Mesenchymal stem cell (in vitro differentiated cells and primary cell): Measurements from ENCODE around the gene RFX2.
A peak's percentile ranks its signal among the peaks of the same experiment; 100 is the strongest.

Source experiments
- DNase-seq: peaks from one replicate; pipeline ENCODE4 v3.0.0-alpha.2; 2013
- H2AFZ ChIP-seq: one replicate; pipeline ENCODE4 v1.6.1; 2013; ENCODE audit warnings: low read depth, mild to moderate bottlenecking, control low read depth, inconsistent platforms, low read length, moderate library complexity
- H2AK5ac ChIP-seq: 2 replicates; pipeline ENCODE4 v1.6.1; 2013; ENCODE audit warnings: low read length, moderate library complexity, mild to moderate bottlenecking, inconsistent platforms; ENCODE audit not compliant: severe bottlenecking
- H2BK120ac ChIP-seq: one replicate; pipeline ENCODE4 v1.6.1; 2013; ENCODE audit warnings: low read depth, mild to moderate bottlenecking, inconsistent platforms, low read length, moderate library complexity
- H2BK12ac ChIP-seq, 2 experiments: one replicate each; pipeline ENCODE4 v1.6.1; 2013; ENCODE audit warnings: inconsistent platforms in 2 of 2, low read length in 2 of 2, mild to moderate bottlenecking in 2 of 2, moderate library complexity in 2 of 2, control low read depth in 1 of 2
- H2BK15ac ChIP-seq: one replicate; pipeline ENCODE4 v1.6.1; 2013; ENCODE audit warnings: mild to moderate bottlenecking, low read depth, inconsistent platforms; ENCODE audit not compliant: poor library complexity, severe bottlenecking
- H2BK5ac ChIP-seq: 2 replicates; pipeline ENCODE4 v1.6.1; 2013; ENCODE audit warnings: low read depth, mild to moderate bottlenecking, low read length, control low read depth, inconsistent platforms; ENCODE audit not compliant: poor library complexity, severe bottlenecking
- H3K14ac ChIP-seq, 2 experiments: one replicate each; pipeline ENCODE4 v1.6.1; 2013; ENCODE audit warnings: inconsistent platforms in 2 of 2, low read length in 2 of 2, control low read depth in 1 of 2, mild to moderate bottlenecking in 1 of 2, moderate library complexity in 1 of 2
- H3K18ac ChIP-seq, 2 experiments: one replicate each; pipeline ENCODE4 v1.6.1; 2013; ENCODE audit warnings: inconsistent platforms in 2 of 2, low read length in 2 of 2, control low read depth in 1 of 2, low read depth in 1 of 2, mild to moderate bottlenecking in 1 of 2
- H3K23ac ChIP-seq, 2 experiments: one replicate each; pipeline ENCODE4 v1.6.1; 2013; ENCODE audit warnings: inconsistent platforms in 2 of 2, low read length in 2 of 2, mild to moderate bottlenecking in 2 of 2, moderate library complexity in 2 of 2, control low read depth in 1 of 2
- H3K27ac ChIP-seq: 2 replicates; pipeline ENCODE4 v1.5.1; 2013; ENCODE audit warnings: mild to moderate bottlenecking, moderate library complexity, low read length, control low read depth, inconsistent platforms; ENCODE audit not compliant: poor library complexity, severe bottlenecking
- H3K27me3 ChIP-seq, 2 experiments: 2 replicates each; pipeline versions ENCODE4 v1.6.1 to v1.7.0; 2013; ENCODE audit warnings: low read length in 2 of 2, mild to moderate bottlenecking in 2 of 2, moderate library complexity in 2 of 2, control low read depth in 1 of 2, inconsistent platforms in 1 of 2; ENCODE audit not compliant: control insufficient read depth in 1 of 2, insufficient read depth in 1 of 2
- H3K36me3 ChIP-seq, 2 experiments: 2 replicates each; pipeline versions ENCODE4 v1.6.1 to v1.7.0; 2013; ENCODE audit warnings: low read length in 2 of 2, control low read depth in 1 of 2, inconsistent platforms in 1 of 2, low read depth in 1 of 2, mild to moderate bottlenecking in 1 of 2; ENCODE audit not compliant: insufficient read depth in 2 of 2, control insufficient read depth in 1 of 2
- H3K4ac ChIP-seq, 2 experiments: one replicate each; pipeline ENCODE4 v1.6.1; 2013; ENCODE audit warnings: inconsistent platforms in 2 of 2, low read length in 2 of 2, mild to moderate bottlenecking in 2 of 2, moderate library complexity in 2 of 2, control low read depth in 1 of 2, low read depth in 1 of 2
- H3K4me1 ChIP-seq: 2 replicates; pipeline ENCODE4 v1.6.1; 2013; ENCODE audit warnings: low read depth, low read length, control low read depth; ENCODE audit not compliant: control insufficient read depth, insufficient read depth
- H3K4me2 ChIP-seq: 2 replicates; pipeline ENCODE4 v1.6.1; 2013; ENCODE audit warnings: low read length, mild to moderate bottlenecking, inconsistent platforms; ENCODE audit not compliant: poor library complexity, severe bottlenecking
- H3K4me3 ChIP-seq, 2 experiments: 2 replicates each; pipeline versions ENCODE4 v1.5.1 to v1.7.0; 2013; ENCODE audit warnings: low read length in 2 of 2, mild to moderate bottlenecking in 2 of 2, control low read depth in 1 of 2, low read depth in 1 of 2; ENCODE audit not compliant: insufficient read depth in 1 of 2
- H3K79me1 ChIP-seq: replicated peaks from 2 replicates; pipeline ENCODE4 v1.6.1; 2013; ENCODE audit warnings: mild to moderate bottlenecking, control low read depth, low read length, inconsistent platforms; ENCODE audit not compliant: poor library complexity, severe bottlenecking
- H3K9ac ChIP-seq: 2 replicates; pipeline ENCODE4 v1.7.0; 2013; ENCODE audit warnings: mild to moderate bottlenecking, low read length, moderate library complexity
- H3K9me3 ChIP-seq: 2 replicates; pipeline ENCODE4 v1.7.0; 2013; ENCODE audit warnings: mild to moderate bottlenecking, low read length; ENCODE audit not compliant: control insufficient read depth
- H4K8ac ChIP-seq: one replicate; pipeline ENCODE4 v1.6.1; 2013; ENCODE audit warnings: inconsistent platforms, mild to moderate bottlenecking, low read length, moderate library complexity
- H4K91ac ChIP-seq: one replicate; pipeline ENCODE4 v1.6.1; 2013; ENCODE audit warnings: mild to moderate bottlenecking, low read length, inconsistent platforms
- WGBS: methylation state at CpG from one replicate; pipeline ENCODE4 v1.1.7; 2013; ENCODE audit warnings: mixed read lengths; 5-methylcytosine and 5-hydroxymethylcytosine counted together

RFX2 gene

GRCh38 chr19:5978606-5979552 is 131.4 kb downstream of the RFX2 start:
- Histone ChIP-seq H2BK12ac (peak overlapping the region in 1 of 2 experiments; percentile 94), H3K23ac (peak overlapping the region in 1 of 2 experiments; percentile 99), H3K4me1 (peaks cover 28% of the 10 kb centered on the region), H3K79me1 (peaks cover 10% of the 10 kb centered on the region), H3K18ac (peak overlapping the region; percentile 97 to 99), H3K9me3 (no peaks in the 10 kb centered on the region), H2BK120ac (peak overlapping the region; percentile 78), H3K4me2 (peak overlapping the region; percentile 97), H2BK5ac (no peak overlapping the region), H3K4me3 (peak overlapping the region; percentile 81 to 84), H3K14ac (peak overlapping the region in 1 of 2 experiments; percentile 98), H3K4ac (peak overlapping the region; percentile 98), H4K8ac (peak overlapping the region; percentile 86), H3K9ac (peak overlapping the region; percentile 94), H3K36me3 (peaks cover 8% of the 10 kb centered on the region in 2 experiments), H2AFZ (peak overlapping the region; percentile 95), H3K27me3 (no peaks in the 10 kb centered on the region), H4K91ac (peak overlapping the region; percentile 74), H2AK5ac (no peak overlapping the region), H3K27ac (peak overlapping the region; percentile 50), H2BK15ac (no peak overlapping the region)
- 44% methylated on average over 31 of the region's 33 CpGs for WGBS
- DNase-seq: no peak

- H3K14ac ChIP-seq: peak within 1 kb of the TSS in 1 of 2 experiments; percentile 98
- H3K9ac ChIP-seq: peak within 1 kb of the TSS; percentile 94
- H2AFZ ChIP-seq: peak within 1 kb of the TSS; percentile 95
- H3K27me3 ChIP-seq: no peaks in the 10 kb centered on the region
- DNase-seq: peak; percentile 98
- H3K27ac ChIP-seq: peak within 1 kb of the TSS; percentile 50
- peaks cover 29% of the 10 kb centered on the region for H3K4me1 ChIP-seq
- H2BK15ac ChIP-seq: peak within 1 kb of the TSS; percentile 54
- peak within 1 kb of the TSS in 1 of 2 experiments; percentile 94 for H2BK12ac ChIP-seq
- H3K79me1 ChIP-seq: peaks cover 10% of the 10 kb centered on the region
- H3K36me3 ChIP-seq: peaks cover 15 to 16% of the 10 kb centered on the region in 2 experiments
- H3K18ac ChIP-seq: peak within 1 kb of the TSS; percentile 97 to 99
- no peak within 1 kb of the TSS for H2BK5ac ChIP-seq
- peak within 1 kb of the TSS; percentile 78 for H2BK120ac ChIP-seq
- WGBS: under 1% methylated on average over 86 of the region's 88 CpGs
- H3K9me3 ChIP-seq: no peaks in the 10 kb centered on the region
- H4K8ac ChIP-seq: peak within 1 kb of the TSS; percentile 86
- no peak within 1 kb of the TSS for H2AK5ac ChIP-seq
- peak within 1 kb of the TSS; percentile 92 for H4K91ac ChIP-seq
- H3K4me3 ChIP-seq: peak within 1 kb of the TSS; percentile 81 to 97
- H3K4ac ChIP-seq: peak within 1 kb of the TSS; percentile 98
- H3K4me2 ChIP-seq: peak within 1 kb of the TSS; percentile 97
- H3K23ac ChIP-seq: peak within 1 kb of the TSS; percentile 26 to 99
Measured at GRCh38 chr19:5977785-5978605, 132.3 kb downstream of the RFX2 start, which contains the start of gene RANBP3. TSS of gene RANBP3 (minus strand) at chr19:5978140. CDS start at chr19:5978082, 58 bp downstream.

DNA sequence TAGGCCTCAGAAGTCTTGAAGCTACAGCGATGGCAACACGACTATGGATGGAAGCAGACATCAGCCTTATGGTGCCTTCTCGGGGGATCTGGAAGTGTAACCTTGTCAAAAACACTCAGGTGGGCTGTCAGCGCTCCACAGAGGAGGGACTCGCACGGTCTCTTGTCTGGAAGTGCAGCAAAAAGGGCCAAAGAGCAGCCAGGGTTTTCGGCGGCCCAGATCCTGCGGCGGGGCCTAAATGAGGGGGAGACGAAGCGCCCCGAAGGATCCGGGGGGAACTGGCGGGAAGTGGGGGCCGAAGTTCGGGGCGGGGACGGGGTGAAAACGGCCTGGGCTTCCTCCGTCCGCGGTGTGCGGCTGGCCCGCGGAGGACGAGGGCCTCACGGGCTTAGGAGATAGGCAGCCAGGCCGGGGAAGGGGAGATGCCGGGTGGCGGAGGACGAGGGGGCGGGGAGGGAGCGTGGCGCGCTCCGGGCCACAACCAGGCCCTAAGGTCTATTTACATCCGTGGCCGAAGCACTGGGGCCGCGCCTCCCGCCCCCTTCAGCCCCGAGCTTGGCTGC is 133.0 kb downstream of the RFX2 start:
- Histone ChIP-seq H2AFZ (peak overlapping the region; percentile 67), H3K27me3 (no peaks in the 10 kb centered on the region), H3K18ac (peak overlapping the region; percentile 85 to 96), H2BK5ac (no peak overlapping the region), H3K9me3 (no peaks in the 10 kb centered on the region), H4K8ac (peak overlapping the region; percentile 45), H3K36me3 (peaks cover 15 to 20% of the 10 kb centered on the region in 2 experiments), H3K4me3 (peak overlapping the region; percentile 81 to 97), H3K27ac (no peak overlapping the region), H3K14ac (peak overlapping the region in 1 of 2 experiments; percentile 62), H2BK12ac (no peak overlapping the region), H3K4ac (peak overlapping the region; percentile 93 to 96), H3K79me1 (peaks cover 10% of the 10 kb centered on the region), H3K4me2 (peak overlapping the region; percentile 93), H2AK5ac (no peak overlapping the region), H2BK120ac (peak overlapping the region; percentile 42), H4K91ac (peak overlapping the region; percentile 92), H3K23ac (peak overlapping the region; percentile 26 to 96), H3K9ac (peak overlapping the region; percentile 94), H2BK15ac (peak overlapping the region; percentile 54), H3K4me1 (peaks cover 29% of the 10 kb centered on the region)
- DNase-seq: no peak
- 1% methylated on average over 42 of the region's 43 CpGs for WGBS
